Measurements from ENCODE around the gene MAPK1IP1L. TPM values are rescaled to one million over a fixed set of nuclear protein-coding genes. Genes with fewer than 3 reads are reported as not detected.

The MAPK1IP1L gene
- total RNA-seq, 1 experiment from 2014 or later, result 73.9 TPM

DNA sequence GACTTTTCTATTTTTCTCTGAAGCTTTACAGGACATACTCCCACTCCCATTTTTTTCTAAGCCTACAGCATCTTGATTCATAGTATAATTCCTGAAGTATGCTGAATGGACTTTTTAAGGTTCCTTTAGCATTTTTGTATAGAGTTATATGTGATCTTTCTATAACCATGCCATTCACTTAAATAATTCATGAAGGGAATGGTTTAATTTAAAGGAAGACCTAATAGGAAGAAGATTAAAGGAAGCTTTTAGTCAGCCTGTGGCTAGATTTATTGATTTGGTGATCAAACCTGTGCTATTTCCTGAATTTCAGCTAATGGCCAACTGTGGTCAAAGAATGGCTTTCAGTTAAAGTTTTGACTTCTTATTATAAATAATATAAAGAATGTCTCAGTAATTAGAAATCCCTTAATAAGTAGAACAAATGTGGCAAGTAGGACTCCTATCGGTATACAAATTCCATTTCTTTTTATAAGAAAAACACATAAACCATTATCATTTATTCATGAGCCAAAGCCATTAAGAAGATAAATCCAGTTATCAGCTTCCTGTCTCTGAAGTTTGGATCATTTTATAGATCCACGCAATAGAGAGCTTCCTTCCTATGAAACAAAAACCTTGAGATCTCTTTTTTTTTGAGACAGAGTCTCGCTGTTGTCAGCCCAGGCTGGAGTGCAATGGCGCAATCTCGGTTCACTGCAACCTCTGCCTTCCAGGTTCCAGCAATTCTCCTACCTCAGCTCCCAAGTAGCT, 4.0 kb upstream of the MAPK1IP1L start:
- no TSS peak for BruUV-seq (replicated peaks)
- H3K36me3 ChIP-seq (ENCODE audit: low read depth, low read length), result peaks cover 23% of the 10 kb centered on the region
- H3K9me2 ChIP-seq (replicated peaks; ENCODE audit: low read length), result no peaks in the 10 kb centered on the region
- H3K27ac ChIP-seq (ENCODE audit: low read length), result no peak overlapping the region
- H3K4me3 ChIP-seq (ENCODE audit: low read length), result no peak overlapping the region
- ChIA-PET CTCF (no interaction called here), POLR2A (ENCODE audit: unreplicated experiment) (interaction anchor here (0.5 to 1.4 kb wide), 8 partner anchors 20 to 1538 kb away, joined by 3 to 8 read pairs (median 4); partner anchors contain the start of genes GCH1, LGALS3, SOCS4 and WDHD1)
- TF ChIP-seq, protein P1, sequence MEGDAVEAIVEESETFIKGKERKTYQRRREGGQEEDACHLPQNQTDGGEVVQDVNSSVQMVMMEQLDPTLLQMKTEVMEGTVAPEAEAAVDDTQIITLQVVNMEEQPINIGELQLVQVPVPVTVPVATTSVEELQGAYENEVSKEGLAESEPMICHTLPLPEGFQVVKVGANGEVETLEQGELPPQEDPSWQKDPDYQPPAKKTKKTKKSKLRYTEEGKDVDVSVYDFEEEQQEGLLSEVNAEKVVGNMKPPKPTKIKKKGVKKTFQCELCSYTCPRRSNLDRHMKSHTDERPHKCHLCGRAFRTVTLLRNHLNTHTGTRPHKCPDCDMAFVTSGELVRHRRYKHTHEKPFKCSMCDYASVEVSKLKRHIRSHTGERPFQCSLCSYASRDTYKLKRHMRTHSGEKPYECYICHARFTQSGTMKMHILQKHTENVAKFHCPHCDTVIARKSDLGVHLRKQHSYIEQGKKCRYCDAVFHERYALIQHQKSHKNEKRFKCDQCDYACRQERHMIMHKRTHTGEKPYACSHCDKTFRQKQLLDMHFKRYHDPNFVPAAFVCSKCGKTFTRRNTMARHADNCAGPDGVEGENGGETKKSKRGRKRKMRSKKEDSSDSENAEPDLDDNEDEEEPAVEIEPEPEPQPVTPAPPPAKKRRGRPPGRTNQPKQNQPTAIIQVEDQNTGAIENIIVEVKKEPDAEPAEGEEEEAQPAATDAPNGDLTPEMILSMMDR (conservative IDR thresholded peaks at IDR 0.05; ENCODE audit: low read depth, low read length), result no peak
- TF ChIP-seq EZH2 (IDR thresholded peaks at IDR 0.05; ENCODE audit: low read length, unreplicated experiment), result no peak
- TF ChIP-seq EZH2phosphoT487 (IDR thresholded peaks at IDR 0.05; ENCODE audit: borderline replicate concordance, low read length), result no peak
- DNase-seq (no peak), ATAC-seq (no peak)
- no peak overlapping the region for H3K4me2 ChIP-seq (ENCODE audit: low read length)
- H4K20me1 ChIP-seq (ENCODE audit: low read length), result peaks cover 5% of the 10 kb centered on the region
- H3F3A ChIP-seq (ENCODE audit: low read length, unreplicated experiment), result peaks cover 11% of the 10 kb centered on the region
- H3K27me3 ChIP-seq (ENCODE audit: low read length), result no peaks in the 10 kb centered on the region
- H3K4me1 ChIP-seq (ENCODE audit: insufficient read depth, low read length), result peaks cover 17% of the 10 kb centered on the region
- intact Hi-C loops (cut with micrococcal nuclease), result no loop called here
- peaks cover 14% of the 10 kb centered on the region for H3K79me2 ChIP-seq (ENCODE audit: low read length)
- H3K9me3 ChIP-seq (ENCODE audit: low read length), result no peaks in the 10 kb centered on the region
- H2AFZ ChIP-seq (ENCODE audit: low read length), result no peak overlapping the region
- no peak overlapping the region for H3K9ac ChIP-seq (ENCODE audit: low read length)

DNA sequence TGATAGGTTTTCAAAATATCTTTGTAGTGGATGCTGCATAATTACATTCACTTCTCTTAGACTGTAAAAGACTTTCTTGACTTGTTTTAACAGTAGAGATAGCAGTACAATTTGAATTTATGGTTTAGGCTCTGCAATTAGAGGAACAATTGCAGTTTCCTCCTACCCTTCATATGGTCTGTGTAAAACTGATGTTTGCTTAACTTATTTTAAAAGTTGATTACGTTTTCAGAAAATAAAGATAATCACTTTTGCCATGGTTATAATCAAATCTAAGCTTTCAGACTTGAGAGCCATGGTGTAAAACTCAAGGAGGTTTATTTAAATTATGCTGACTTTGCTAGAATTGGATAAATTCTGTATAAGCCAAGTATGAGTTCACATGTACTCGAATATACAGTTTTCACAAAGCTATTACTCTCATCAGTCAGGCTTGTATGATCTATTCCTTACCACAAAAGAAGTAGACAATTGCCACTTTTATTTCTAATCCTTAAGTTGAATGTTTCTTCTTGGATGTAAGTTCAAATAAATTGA, 2.5 kb upstream of the MAPK1IP1L start:
- Histone ChIP-seq H3K4me2 (ENCODE audit: low read length) (no peak overlapping the region), H2AFZ (ENCODE audit: low read length) (no peak overlapping the region), H3K36me3 (ENCODE audit: low read depth, low read length) (peaks cover 16% of the 10 kb centered on the region; the same call in 1 of the 2 replicates), H3K27ac (ENCODE audit: low read length) (no peak overlapping the region), H3K9me2 (replicated peaks; ENCODE audit: low read length) (no peaks in the 10 kb centered on the region), H3K9me3 (ENCODE audit: low read length) (no peaks in the 10 kb centered on the region), H4K20me1 (ENCODE audit: low read length) (peaks cover 19% of the 10 kb centered on the region), H3K4me3 (ENCODE audit: low read length) (no peak overlapping the region), H3K4me1 (ENCODE audit: insufficient read depth, low read length) (peaks cover 31% of the 10 kb centered on the region), H3K9ac (ENCODE audit: low read length) (no peak overlapping the region), H3K79me2 (ENCODE audit: low read length) (peaks cover 29% of the 10 kb centered on the region), H3K27me3 (ENCODE audit: low read length) (no peaks in the 10 kb centered on the region), H3F3A (ENCODE audit: low read length, unreplicated experiment) (peaks cover 11% of the 10 kb centered on the region)
- DNase-seq (no peak), ATAC-seq (no peak)
- TF ChIP-seq EZH2phosphoT487 (IDR thresholded peaks at IDR 0.05; ENCODE audit: borderline replicate concordance, low read length) (no peak), EZH2 (IDR thresholded peaks at IDR 0.05; ENCODE audit: low read length, unreplicated experiment) (no peak)
- TF ChIP-seq, protein P1 (conservative IDR thresholded peaks at IDR 0.05; ENCODE audit: low read depth, low read length), result no peak
- intact Hi-C loops (cut with micrococcal nuclease), result no loop called here
- ChIA-PET POLR2A (ENCODE audit: unreplicated experiment) (no interaction called here), CTCF (no interaction called here)
- no TSS peak for BruUV-seq (replicated peaks)

DNA sequence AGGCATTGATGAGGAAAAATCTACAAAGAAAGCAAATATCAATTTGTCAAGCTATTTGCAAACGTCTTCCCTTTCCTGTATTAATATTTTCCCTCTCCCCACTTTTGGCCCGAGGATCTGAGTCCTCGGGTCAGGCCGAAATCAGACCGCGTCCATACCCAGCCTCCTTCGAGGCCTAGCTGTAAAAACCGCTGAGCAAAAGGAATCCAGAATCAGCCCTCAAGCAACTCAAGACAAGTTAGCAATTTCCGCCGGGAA, 353 bp upstream of the MAPK1IP1L start:
- Histone ChIP-seq H4K20me1 (ENCODE audit: low read length) (peaks cover 39% of the 10 kb centered on the region), H3F3A (ENCODE audit: low read length, unreplicated experiment) (peaks cover 11% of the 10 kb centered on the region), H3K79me2 (ENCODE audit: low read length) (peaks cover 50% of the 10 kb centered on the region), H3K9me3 (ENCODE audit: low read length) (no peaks in the 10 kb centered on the region), H3K4me3 (ENCODE audit: low read length) (peak overlapping the region; percentile 90), H3K4me1 (ENCODE audit: insufficient read depth, low read length) (peaks cover 31% of the 10 kb centered on the region), H3K9me2 (replicated peaks; ENCODE audit: low read length) (no peaks in the 10 kb centered on the region), H3K4me2 (ENCODE audit: low read length) (peak overlapping the region; percentile 85), H3K27ac (ENCODE audit: low read length) (peak overlapping the region; percentile 87), H2AFZ (ENCODE audit: low read length) (peak overlapping the region; percentile 88), H3K27me3 (ENCODE audit: low read length) (no peaks in the 10 kb centered on the region), H3K9ac (ENCODE audit: low read length) (peak overlapping the region; percentile 96), H3K36me3 (ENCODE audit: low read depth, low read length) (peaks cover 20% of the 10 kb centered on the region)
- BruUV-seq (replicated peaks), result TSS peak; percentile 96
- ATAC-seq, result no peak
- intact Hi-C loops (cut with micrococcal nuclease), result loop anchor here (1.0 kb wide), 2 partner anchors 24 to 149 kb away; partner anchors contain the start of genes GCH1, SOCS4 and WDHD1
- ChIA-PET POLR2A (ENCODE audit: unreplicated experiment) (interaction anchor here (0.5 to 1.3 kb wide), 11 partner anchors 12 to 1513 kb away, joined by 3 to 13 read pairs (median 4); partner anchors contain the start of genes SOCS4 and WDHD1), CTCF (interaction anchor here (0.5 to 1.9 kb wide), 14 partner anchors 8 to 519 kb away, joined by 3 to 12 read pairs (median 4); partner anchors contain the start of genes SOCS4 and WDHD1)
- DNase-seq, result no peak
- TF ChIP-seq EZH2 (IDR thresholded peaks at IDR 0.05; ENCODE audit: low read length, unreplicated experiment) (no peak), EZH2phosphoT487 (IDR thresholded peaks at IDR 0.05; ENCODE audit: borderline replicate concordance, low read length) (no peak)
- TF ChIP-seq, protein P1 (conservative IDR thresholded peaks at IDR 0.05; ENCODE audit: low read depth, low read length), result no peak

Measured in PC-3 (cell line).